Measurements from ENCODE around the gene ARVCF. TPM values are rescaled to one million over a fixed set of nuclear protein-coding genes. Genes with fewer than 3 reads are reported as not detected.

Gene ARVCF
- total RNA-seq, 1 donor from 2014 or later = 25.4 TPM

- Histone ChIP-seq H3K4me1 (peaks cover 51% of the 10 kb centered on the region), H3K4me3 (peak overlapping the region; percentile 92), H3K36me3 (no peaks in the 10 kb centered on the region), H3K27ac (replicated peaks) (peak overlapping the region; percentile 65), H3K9me3 (replicated peaks) (no peaks in the 10 kb centered on the region), H3K27me3 (ENCODE audit: low read depth) (no peaks in the 10 kb centered on the region)
- intact Hi-C loops (cut with micrococcal nuclease) = no loop called here
- no peak for DNase-seq
- no peak for TF ChIP-seq CTCF (IDR thresholded peaks at IDR 0.05; ENCODE audit: borderline replicate concordance)
Measured at GRCh38 chr22:20015971-20016733, 471 bp downstream of the ARVCF start.

- peaks cover 53% of the 10 kb centered on the region for H3K4me1 ChIP-seq
- H3K4me3 ChIP-seq = no peak overlapping the region
- intact Hi-C loops (cut with micrococcal nuclease) = no loop called here
- no peaks in the 10 kb centered on the region for H3K36me3 ChIP-seq
- peak overlapping the region; percentile 65 for H3K27ac ChIP-seq (replicated peaks)
- DNase-seq = no peak
- TF ChIP-seq CTCF (IDR thresholded peaks at IDR 0.05; ENCODE audit: borderline replicate concordance) = no peak
- H3K9me3 ChIP-seq (replicated peaks) = no peaks in the 10 kb centered on the region
- H3K27me3 ChIP-seq (ENCODE audit: low read depth) = no peaks in the 10 kb centered on the region
Measured at GRCh38 chr22:20015187-20015625, 1.4 kb downstream of the ARVCF start.

GRCh38 chr22:20014526-20015186 is 2.0 kb downstream of the ARVCF start:
- TF ChIP-seq CTCF (IDR thresholded peaks at IDR 0.05; ENCODE audit: borderline replicate concordance) = no peak
- DNase-seq = no peak
- Histone ChIP-seq H3K27me3 (ENCODE audit: low read depth) (no peaks in the 10 kb centered on the region), H3K4me3 (no peak overlapping the region), H3K4me1 (peaks cover 56% of the 10 kb centered on the region), H3K9me3 (replicated peaks) (no peaks in the 10 kb centered on the region), H3K27ac (replicated peaks) (peak overlapping the region; percentile 19), H3K36me3 (no peaks in the 10 kb centered on the region)
- intact Hi-C loops (cut with micrococcal nuclease) = loop anchor here (5.0 kb wide), 1 partner anchor 42 kb away; no protein-coding TSS in a partner anchor

- peaks cover 56% of the 10 kb centered on the region for H3K4me1 ChIP-seq
- H3K36me3 ChIP-seq = no peaks in the 10 kb centered on the region
- H3K4me3 ChIP-seq = no peak overlapping the region
- intact Hi-C loops (cut with micrococcal nuclease) = loop anchor here (5.0 kb wide), 1 partner anchor 41 kb away; no protein-coding TSS in a partner anchor
- H3K27ac ChIP-seq (replicated peaks) = no peak overlapping the region
- DNase-seq = peak; percentile 68
- TF ChIP-seq CTCF (IDR thresholded peaks at IDR 0.05; ENCODE audit: borderline replicate concordance) = peak; percentile 95
- no peaks in the 10 kb centered on the region for H3K9me3 ChIP-seq (replicated peaks)
- H3K27me3 ChIP-seq (ENCODE audit: low read depth) = no peaks in the 10 kb centered on the region
Measured at GRCh38 chr22:20013382-20013871, 3.2 kb downstream of the ARVCF start.

- intact Hi-C loops (cut with micrococcal nuclease) = loop anchor here (5.0 kb wide), 1 partner anchor 41 kb away; no protein-coding TSS in a partner anchor
- no peaks in the 10 kb centered on the region for H3K36me3 ChIP-seq
- no peak for TF ChIP-seq CTCF (IDR thresholded peaks at IDR 0.05; ENCODE audit: borderline replicate concordance)
- no peaks in the 10 kb centered on the region for H3K9me3 ChIP-seq (replicated peaks)
- no peak overlapping the region for H3K27ac ChIP-seq (replicated peaks)
- H3K4me3 ChIP-seq = no peak overlapping the region
- DNase-seq = no peak
- peaks cover 56% of the 10 kb centered on the region for H3K4me1 ChIP-seq
- H3K27me3 ChIP-seq (ENCODE audit: low read depth) = no peaks in the 10 kb centered on the region
Measured at GRCh38 chr22:20012741-20013331, 3.8 kb downstream of the ARVCF start.
